Measurements from ENCODE around the gene POM121L2. TPM values are rescaled to one million over a fixed set of nuclear protein-coding genes. Genes with fewer than 3 reads are reported as not detected.
A peak's percentile ranks its signal among the peaks of the same experiment; 100 is the strongest.

Gene POM121L2
- total and polyA plus RNA-seq, 9 of the 15 experiments (the other 6 are each of a cell fraction or from before 2014, with no cell fraction given) = 0.23 to 0.45 TPM; not detected in 7

DNA sequence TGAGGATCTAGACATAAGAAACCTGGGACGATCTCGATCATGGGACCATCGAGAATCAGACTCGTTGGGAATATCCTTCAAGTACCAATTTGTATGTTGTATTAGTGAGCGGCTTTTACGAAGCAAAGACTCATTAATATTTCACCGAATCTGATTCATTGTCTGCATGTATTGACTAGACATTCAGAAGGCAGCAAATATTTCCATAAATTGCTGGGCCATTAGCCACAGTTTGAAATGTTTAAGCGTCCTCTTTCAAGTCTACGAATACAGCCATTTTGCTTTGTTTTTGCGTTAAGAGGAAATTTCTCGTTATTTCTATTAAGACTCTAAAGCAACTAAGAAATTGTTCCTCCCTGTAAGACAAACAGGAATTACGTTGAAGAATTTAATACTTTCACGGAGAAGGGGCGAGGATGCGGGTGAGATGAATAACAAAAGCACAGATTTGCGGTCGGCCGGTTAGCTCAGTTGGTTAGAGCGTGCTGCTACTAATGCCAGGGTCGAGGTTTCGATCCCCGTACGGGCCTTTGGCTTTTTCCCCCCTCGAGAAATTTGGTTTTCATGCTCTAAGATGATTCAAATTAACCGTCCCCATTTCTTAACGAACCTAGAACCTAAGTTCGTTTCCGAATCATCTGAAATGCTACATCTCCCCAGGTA, 18.5 kb downstream of the POM121L2 start (continued):
- TF ChIP-seq, protein P1, sequence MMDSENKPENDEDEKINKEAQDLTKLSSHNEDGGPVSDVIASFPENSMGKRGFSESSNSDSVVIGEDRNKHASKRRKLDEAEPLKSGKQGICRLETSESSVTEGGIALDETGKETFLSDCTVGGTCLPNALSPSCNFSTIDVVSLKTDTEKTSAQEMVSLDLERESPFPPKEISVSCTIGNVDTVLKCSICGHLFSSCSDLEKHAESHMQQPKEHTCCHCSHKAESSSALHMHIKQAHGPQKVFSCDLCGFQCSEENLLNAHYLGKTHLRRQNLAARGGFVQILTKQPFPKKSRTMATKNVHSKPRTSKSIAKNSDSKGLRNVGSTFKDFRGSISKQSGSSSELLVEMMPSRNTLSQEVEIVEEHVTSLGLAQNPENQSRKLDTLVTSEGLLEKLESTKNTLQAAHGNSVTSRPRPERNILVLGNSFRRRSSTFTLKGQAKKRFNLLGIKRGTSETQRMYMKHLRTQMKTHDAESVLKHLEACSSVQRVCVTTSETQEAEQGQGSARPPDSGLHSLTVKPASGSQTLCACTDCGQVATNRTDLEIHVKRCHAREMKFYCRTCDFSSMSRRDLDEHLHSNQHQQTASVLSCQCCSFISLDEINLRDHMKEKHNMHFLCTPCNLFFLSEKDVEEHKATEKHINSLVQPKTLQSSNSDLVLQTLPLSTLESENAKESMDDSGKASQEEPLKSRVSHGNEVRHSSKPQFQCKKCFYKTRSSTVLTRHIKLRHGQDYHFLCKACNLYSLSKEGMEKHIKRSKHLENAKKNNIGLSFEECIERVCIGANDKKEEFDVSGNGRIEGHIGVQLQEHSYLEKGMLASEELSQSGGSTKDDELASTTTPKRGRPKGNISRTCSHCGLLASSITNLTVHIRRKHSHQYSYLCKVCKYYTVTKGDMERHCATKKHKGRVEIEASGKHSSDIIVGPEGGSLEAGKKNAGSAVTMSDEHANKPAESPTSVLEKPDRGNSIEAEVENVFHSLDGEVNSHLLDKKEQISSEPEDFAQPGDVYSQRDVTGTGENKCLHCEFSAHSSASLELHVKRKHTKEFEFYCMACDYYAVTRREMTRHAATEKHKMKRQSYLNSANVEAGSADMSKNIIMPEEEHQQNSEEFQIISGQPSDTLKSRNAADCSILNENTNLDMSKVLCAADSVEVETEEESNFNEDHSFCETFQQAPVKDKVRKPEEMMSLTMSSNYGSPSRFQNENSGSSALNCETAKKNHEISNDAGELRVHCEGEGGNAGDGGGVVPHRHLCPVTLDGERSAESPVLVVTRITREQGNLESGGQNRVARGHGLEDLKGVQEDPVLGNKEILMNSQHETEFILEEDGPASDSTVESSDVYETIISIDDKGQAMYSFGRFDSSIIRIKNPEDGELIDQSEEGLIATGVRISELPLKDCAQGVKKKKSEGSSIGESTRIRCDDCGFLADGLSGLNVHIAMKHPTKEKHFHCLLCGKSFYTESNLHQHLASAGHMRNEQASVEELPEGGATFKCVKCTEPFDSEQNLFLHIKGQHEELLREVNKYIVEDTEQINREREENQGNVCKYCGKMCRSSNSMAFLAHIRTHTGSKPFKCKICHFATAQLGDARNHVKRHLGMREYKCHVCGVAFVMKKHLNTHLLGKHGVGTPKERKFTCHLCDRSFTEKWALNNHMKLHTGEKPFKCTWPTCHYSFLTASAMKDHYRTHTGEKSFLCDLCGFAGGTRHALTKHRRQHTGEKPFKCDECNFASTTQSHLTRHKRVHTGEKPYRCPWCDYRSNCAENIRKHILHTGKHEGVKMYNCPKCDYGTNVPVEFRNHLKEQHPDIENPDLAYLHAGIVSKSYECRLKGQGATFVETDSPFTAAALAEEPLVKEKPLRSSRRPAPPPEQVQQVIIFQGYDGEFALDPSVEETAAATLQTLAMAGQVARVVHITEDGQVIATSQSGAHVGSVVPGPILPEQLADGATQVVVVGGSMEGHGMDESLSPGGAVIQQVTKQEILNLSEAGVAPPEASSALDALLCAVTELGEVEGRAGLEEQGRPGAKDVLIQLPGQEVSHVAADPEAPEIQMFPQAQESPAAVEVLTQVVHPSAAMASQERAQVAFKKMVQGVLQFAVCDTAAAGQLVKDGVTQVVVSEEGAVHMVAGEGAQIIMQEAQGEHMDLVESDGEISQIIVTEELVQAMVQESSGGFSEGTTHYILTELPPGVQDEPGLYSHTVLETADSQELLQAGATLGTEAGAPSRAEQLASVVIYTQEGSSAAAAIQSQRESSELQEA (IDR thresholded peaks at IDR 0.05; ENCODE audit: low read depth) = peak; percentile 47; the same call in 1 of the 2 replicates
- no peak for TF ChIP-seq SMAD3 (CRISPR knock-in tag; conservative IDR thresholded peaks at IDR 0.05)
- no peak for TF ChIP-seq ZNF121 (CRISPR knock-in tag; conservative IDR thresholded peaks at IDR 0.05)
- no peak for TF ChIP-seq EWSR1 (IDR thresholded peaks at IDR 0.05; ENCODE audit: borderline replicate concordance, low read depth, partially characterized antibody)
- TF ChIP-seq, protein P2, sequence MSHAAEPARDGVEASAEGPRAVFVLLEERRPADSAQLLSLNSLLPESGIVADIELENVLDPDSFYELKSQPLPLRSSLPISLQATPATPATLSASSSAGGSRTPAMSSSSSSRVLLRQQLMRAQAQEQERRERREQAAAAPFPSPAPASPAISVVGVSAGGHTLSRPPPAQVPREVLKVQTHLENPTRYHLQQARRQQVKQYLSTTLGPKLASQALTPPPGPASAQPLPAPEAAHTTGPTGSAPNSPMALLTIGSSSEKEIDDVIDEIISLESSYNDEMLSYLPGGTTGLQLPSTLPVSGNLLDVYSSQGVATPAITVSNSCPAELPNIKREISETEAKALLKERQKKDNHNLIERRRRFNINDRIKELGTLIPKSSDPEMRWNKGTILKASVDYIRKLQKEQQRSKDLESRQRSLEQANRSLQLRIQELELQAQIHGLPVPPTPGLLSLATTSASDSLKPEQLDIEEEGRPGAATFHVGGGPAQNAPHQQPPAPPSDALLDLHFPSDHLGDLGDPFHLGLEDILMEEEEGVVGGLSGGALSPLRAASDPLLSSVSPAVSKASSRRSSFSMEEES (CRISPR knock-in tag; IDR thresholded peaks at IDR 0.05) = no peak
- TF ChIP-seq ZFX (CRISPR knock-in tag; IDR thresholded peaks at IDR 0.05) = no peak
- no peak for TF ChIP-seq ARID1B (IDR thresholded peaks at IDR 0.05)
- TF ChIP-seq DACH1 (IDR thresholded peaks at IDR 0.05; ENCODE audit: partially characterized antibody) = no peak
- no peak for TF ChIP-seq RAD51 (IDR thresholded peaks at IDR 0.05; ENCODE audit: borderline replicate concordance, low read depth)
- no peak for TF ChIP-seq SRSF3 (IDR thresholded peaks at IDR 0.05; ENCODE audit: insufficient read depth, low read length)
